ENCODE results near the gene FOXE1.

GRCh38 chr9:97852001-97852398 is 1.0 kb upstream of the FOXE1 start:
- TF ChIP-seq, protein P1, sequence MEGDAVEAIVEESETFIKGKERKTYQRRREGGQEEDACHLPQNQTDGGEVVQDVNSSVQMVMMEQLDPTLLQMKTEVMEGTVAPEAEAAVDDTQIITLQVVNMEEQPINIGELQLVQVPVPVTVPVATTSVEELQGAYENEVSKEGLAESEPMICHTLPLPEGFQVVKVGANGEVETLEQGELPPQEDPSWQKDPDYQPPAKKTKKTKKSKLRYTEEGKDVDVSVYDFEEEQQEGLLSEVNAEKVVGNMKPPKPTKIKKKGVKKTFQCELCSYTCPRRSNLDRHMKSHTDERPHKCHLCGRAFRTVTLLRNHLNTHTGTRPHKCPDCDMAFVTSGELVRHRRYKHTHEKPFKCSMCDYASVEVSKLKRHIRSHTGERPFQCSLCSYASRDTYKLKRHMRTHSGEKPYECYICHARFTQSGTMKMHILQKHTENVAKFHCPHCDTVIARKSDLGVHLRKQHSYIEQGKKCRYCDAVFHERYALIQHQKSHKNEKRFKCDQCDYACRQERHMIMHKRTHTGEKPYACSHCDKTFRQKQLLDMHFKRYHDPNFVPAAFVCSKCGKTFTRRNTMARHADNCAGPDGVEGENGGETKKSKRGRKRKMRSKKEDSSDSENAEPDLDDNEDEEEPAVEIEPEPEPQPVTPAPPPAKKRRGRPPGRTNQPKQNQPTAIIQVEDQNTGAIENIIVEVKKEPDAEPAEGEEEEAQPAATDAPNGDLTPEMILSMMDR (IDR thresholded peaks at IDR 0.05): no peak
- no peak for TF ChIP-seq POLR2A (IDR thresholded peaks at IDR 0.05)

Measured in esophagus squamous epithelium (tissue), 4 donors.